GM12865 (cell line): ENCODE measurements around the gene SIX4.

Experiments used
- DNase-seq: peaks from one replicate; pipeline ENCODE4 v3.0.0; 2010; ENCODE audit warnings: low read depth
- H3K4me3 ChIP-seq: 2 replicates; pipeline ENCODE4 v1.5.1; 2011; ENCODE audit warnings: mild to moderate bottlenecking, low read depth, low read length, control low read depth
- CTCF ChIP-seq: IDR thresholded peaks from 2 replicates; pipeline ENCODE4 v1.5.1; 2011; ENCODE audit warnings: low read length, control low read depth, low read depth, inconsistent platforms; ENCODE audit not compliant: insufficient read depth; ENCODE audit errors: missing control alignments

The SIX4 gene

GRCh38 chr14:60668431-60669112, 55.6 kb downstream of the SIX4 start:
- no peak overlapping the region for H3K4me3 ChIP-seq
- no peak for TF ChIP-seq CTCF
- DNase-seq, result no peak

- H3K4me3 ChIP-seq, result no peak overlapping the region
- DNase-seq, result no peak
- TF ChIP-seq CTCF, result no peak
Observed at GRCh38 chr14:60665177-60665550, 59.0 kb downstream of the SIX4 start.

GRCh38 chr14:60662982-60663381, 61.2 kb downstream of the SIX4 start:
- no peak for DNase-seq
- no peak for TF ChIP-seq CTCF
- no peak overlapping the region for H3K4me3 ChIP-seq

GRCh38 chr14:60661721-60662120, 62.4 kb downstream of the SIX4 start:
- DNase-seq, result no peak
- TF ChIP-seq CTCF, result no peak

More at GRCh38 chr14:60661721-60662120, 62.4 kb downstream of the SIX4 start:
- no peak overlapping the region for H3K4me3 ChIP-seq
